GM18519 (cell line): ENCODE results near the gene BAIAP2L2.
"Not testable (repeated sequence)": the region's sequence is repeated elsewhere in the genome, so short reads cannot be mapped to it uniquely, and the experiment has no call there.

Source experiments
- ATAC-seq: cut with Tn5 transposase; IDR thresholded peaks from one replicate; pipeline ENCODE4 v1.9.1; 2021; ENCODE audit warnings: mild to moderate bottlenecking, moderate library complexity; ENCODE audit not compliant: unreplicated experiment, low FRiP score

The BAIAP2L2 gene

DNA sequence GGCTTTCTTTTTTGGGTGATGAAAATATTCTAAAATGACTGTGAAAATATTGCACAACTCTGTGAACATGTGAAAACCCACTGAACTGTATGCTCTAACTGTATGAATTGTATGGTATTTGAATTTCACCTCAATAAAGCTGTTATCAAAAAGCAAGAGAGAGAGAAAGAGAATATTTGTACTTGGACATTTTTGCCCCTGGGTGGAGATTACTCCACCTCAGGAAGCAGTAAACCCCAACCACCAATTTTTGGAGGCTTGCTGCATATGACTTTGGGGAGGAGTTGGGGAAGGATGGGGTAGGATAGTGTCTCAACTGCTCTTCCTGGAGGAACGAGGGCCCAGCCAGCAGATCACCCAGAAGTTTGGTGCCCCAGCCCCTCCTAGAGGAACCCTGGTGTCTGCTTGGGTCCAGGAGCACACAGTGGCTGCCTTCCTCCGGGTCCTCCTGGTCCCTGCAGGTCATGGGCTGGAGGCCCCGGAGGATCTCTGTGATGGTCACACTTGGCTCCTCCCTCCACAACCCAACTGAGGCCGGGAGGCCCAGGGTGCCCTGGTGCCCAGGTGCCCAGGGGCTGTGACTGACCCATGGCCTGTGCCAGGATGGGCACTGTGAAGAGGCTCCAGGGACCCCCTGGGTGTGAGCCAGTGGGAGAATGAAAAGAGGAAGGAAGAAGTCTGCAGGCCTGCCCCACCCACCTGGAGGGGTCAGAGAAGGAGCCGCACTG is 68.6 kb downstream of the BAIAP2L2 start:
- no peak for ATAC-seq

DNA sequence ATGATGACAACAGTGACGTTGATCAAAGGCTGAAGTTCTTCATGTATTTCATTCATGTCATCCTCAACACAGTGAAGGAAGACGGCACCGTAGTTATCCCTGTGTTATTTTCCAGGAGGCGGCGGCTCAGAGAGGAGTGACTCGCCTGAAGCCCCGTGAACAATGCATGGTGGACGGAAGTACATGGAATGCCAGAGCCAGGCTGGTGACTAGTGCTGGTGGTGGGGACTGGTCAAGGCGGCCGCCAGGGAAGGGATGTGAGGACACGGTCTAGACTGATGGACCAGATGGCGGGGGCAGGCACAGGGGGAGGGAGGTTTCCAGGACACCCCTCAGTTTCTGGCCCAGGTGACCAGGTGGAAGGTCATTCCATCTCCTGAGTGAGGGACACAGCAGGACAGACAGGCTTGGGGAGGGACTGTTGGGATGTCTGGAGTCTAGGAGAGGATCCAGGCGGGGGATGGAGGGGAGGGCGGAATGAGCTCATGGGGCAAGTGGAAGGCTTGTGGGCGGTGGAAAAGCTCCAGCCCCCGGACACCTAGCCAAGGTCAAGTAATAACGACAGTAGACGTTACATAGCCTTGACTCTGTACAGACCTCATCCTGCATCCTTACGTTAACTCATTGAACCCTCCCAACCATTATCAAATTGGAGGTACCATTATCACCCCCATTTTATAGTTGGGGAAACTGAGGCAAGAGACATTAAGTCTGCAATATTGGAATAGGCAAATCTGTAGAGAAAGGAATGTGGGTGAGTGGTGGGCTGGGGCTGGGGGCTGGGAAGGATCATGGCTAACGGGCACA is 69.3 kb downstream of the BAIAP2L2 start:
- ATAC-seq, result no peak

DNA sequence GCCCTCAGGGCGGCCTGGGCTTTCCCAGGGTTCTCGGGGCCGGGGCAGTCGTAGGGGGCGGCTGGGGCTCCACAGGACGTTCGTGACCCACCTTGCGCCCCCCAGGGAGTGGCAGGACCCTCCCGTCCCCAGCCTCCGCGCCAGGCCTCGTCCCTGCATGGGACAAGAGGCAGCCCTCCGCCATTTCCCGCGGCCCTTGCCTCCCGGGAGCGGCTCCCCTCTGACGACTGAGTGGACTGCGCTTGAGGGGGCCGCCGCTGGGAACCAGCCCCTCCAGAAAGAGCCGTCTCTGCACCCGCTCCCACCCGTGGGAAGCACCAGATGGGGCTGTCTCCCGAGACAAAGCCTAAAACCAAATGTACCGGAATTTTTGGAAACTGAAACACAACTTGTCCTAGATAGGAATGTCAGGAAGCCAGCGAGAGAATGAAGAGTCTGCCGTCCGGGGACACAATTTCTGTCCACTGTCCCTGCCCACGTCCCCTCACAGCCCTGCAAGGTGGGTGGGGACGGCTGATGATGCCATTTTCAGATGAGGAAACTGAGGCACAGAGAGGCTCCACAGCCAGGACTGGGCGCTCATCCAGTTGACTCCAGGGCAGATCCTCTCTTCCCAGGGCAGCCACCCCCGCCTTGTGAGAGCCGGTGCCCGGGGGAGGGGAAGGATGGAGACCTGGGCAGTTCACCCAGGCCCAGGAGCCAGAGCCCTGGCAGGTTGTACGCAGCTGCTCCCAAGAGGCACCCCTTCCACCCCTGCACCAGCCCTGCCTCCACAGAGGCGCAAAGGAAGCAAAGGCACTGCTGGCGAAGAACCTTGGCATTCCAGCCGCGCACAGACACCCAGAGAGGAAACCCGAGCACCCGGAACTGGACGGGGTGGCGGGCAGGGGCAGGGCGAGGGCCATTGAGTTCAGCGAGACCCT is 71.3 kb downstream of the BAIAP2L2 start:
- ATAC-seq, result no peak

DNA sequence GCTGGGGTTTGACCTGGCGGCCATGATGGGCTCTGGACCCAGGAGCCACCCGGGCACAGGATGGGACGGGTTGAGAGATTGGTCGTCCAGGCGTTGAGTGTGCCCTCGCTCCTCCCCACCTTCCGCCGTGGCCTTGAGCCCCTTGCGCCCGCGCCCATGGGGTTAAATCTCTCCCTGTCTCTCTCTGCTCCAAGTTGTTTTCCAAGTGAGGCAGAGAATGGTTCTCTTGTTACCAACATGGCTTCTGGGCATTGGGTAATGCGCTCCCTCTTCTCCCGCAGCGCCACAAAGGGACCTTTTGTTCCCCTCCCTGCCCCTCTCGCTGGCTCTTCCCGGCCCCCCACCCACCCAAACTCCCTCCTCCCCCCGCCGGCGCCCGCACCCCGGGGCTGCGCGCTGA is 72.1 kb downstream of the BAIAP2L2 start:
- no peak for ATAC-seq

DNA sequence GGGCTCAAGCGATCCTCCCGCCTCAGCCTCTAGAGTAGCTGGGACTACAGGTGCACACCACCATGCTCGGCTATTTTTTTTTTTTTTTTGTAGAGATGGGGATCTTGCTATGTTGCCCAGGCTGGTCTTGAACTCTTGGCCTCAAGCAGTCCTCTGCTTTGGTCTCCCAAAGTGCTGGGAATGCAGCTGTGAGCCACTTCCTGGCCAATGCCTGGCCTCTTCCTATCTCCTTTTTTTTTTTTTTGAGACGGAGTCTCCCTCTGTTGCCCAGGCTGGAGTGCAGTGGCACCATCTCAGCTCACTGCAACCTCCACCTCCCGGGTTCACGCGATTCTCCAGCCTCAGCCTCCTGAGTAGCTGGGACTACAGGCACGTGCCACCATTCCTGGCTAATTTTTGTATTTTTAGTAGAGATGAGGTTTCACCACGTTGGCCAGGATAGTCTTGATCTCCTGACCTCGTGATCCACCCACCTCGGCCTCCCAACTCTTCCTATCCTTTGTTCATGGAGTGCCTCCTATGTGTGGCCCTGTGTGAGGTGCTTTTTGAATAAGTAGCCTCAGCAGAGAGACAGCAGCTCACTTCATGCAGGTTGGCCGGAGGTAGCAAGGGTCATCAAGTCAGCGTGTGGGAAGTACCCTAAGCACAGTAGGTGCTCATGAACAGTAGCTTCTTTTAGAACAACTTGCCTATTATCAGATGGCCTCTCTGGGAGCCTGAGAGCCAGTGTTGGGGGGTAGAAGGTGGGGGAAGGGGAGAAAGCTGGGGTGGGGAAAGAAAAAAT is 72.9 kb downstream of the BAIAP2L2 start:
- ATAC-seq, result not testable (repeated sequence)

DNA sequence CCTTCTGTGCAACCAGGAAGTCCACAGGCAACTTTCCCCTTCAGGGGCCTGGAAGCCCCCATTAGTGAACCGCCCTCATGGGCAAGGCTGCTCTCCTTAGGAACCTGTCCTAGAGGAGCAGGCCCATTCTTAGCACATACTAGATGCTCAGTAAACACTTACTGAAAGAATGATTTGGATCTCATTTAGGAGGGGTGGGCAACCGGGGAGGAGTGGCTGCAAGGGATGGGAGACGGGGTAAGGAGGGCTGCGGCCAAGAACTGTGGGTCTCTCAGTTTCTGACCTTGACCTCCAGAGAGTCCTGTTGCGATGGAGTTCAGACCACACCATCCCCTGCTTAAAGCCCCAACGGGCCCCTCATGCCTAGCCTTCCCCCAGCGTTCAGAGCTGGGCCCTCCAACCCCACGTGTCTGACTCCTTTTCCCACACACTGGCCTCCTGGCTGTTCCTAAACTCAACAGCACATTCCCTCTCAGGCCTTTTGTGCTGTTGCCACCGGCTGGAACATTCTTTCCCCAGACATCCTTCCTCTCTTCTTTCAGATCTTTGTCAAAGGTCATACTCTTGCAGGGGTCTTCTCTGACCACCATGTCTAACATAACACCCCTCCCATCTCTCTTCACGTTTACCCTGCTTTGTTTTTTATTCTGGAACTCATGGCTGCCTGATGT is 74.0 kb downstream of the BAIAP2L2 start:
- ATAC-seq, result no peak

DNA sequence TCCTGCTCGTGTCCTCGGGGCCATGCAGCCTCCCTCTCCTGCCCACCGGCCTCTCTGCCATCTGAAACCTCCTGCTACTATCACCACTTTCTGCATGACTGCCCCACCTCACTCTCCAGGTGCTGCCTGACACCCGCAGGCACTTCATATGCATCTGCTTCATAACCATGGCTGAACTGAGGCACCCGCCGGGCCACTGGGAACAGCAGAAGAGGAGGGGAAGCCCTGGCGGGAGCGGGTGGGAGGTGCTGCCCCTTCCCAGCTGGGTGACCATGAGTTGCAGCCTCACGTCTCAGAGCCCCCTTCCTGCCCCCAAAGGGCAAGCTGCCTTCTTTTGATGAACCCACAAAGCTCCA is 75.0 kb downstream of the BAIAP2L2 start:
- ATAC-seq, result no peak
